ENCODE measurements around the gene F12. TPM values are rescaled to one million over a fixed set of nuclear protein-coding genes. Genes with fewer than 3 reads are reported as not detected.

The F12 gene
- total RNA-seq, 1 experiment from 2014 or later = 30.0 TPM

DNA sequence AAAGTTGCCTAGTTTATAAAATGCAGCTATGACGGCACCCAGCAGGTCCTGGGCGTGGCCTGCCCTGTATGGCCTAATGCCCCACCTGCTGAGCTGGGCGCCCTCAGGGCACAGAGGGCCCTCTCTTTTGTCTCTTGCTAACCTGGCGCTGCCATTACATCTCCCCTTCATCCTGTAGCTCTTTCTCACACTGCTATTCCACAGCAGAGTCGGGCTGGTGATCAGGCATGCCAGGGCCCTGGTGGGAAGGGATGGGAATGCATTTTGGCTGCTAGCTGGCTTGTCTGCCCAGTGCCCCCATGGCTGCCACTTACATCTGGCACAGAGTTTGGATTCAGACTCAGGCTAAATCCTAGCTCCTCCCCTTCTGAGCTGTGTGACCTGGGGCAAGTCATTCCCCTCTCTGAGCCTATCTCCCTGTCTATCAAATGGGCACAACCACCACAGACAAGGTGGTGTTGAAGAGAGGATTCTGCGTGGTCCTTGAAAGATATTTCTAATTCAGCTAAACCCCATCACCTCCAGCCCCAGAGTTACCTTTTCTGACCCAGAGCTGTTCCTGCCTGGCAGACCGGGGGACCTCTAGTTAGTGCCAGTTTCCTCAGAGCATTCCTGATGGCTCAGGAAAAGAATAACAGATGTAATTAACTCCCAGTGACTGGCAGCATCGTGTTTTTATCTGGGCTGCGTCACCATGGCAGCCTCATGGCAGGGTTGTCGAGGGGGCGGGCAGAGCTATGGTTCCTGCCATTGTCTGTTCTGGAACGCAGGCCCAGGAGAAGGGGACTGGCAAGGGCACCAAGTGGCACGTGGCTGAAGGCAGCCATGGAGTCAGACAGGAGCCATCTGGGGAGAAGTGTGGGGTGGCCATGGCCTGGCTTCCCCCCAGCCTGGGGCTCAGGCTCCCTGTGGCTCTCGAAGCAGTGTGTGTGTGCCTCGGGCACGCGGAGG, 43.6 kb upstream of the F12 start:
- no peaks in the 10 kb centered on the region for H3K9me3 ChIP-seq (ENCODE audit: control insufficient read depth in 1 of 2, insufficient read depth in 1 of 2, low read depth in 1 of 2, low read length in 2 of 2)
- H3K27ac ChIP-seq (ENCODE audit: low read depth, low read length) = peak overlapping the region; percentile 2; the same call in 1 of the 2 replicates
- no peak for DNase-seq (ENCODE audit: low read depth, low spot score)
- H3K27me3 ChIP-seq (ENCODE audit: insufficient read depth, low read length) = no peaks in the 10 kb centered on the region
- H2AFZ ChIP-seq (ENCODE audit: low read depth, low read length, poor library complexity, severe bottlenecking) = no peak overlapping the region
- H3K9ac ChIP-seq (ENCODE audit: low read length) = peak overlapping the region; percentile 92; the same call in 1 of the 2 replicates
- ChIA-PET CTCF (interaction anchor here (1.9 to 6.8 kb wide), 4 partner anchors 27 to 143 kb away, joined by 5 to 85 read pairs (median 18); partner anchors contain the start of genes GRK6 and PFN3), POLR2A (interaction anchor here (0.6 to 1.0 kb wide), 4 partner anchors 26 to 54 kb away, joined by 3 to 5 read pairs (median 4); partner anchors contain the start of gene GRK6), RAD21 (ENCODE audit: low non-redundant PET in 1 of 2, low total read pairs in 2 of 2, uncharacterized antibody in 2 of 2, unreplicated experiment in 2 of 2) (interaction anchor here in 1 of 2 experiments (1.5 kb wide), 1 partner anchor 62 kb away, joined by 6 read pairs; no protein-coding TSS in a partner anchor)
- H3K36me3 ChIP-seq (ENCODE audit: control insufficient read depth in 1 of 2, insufficient read depth in 2 of 2, low read length in 2 of 2) = peaks cover 0 to 1% of the 10 kb centered on the region in 2 experiments; a peak in 1 of 4 replicates
- no peaks in the 10 kb centered on the region for H4K20me1 ChIP-seq (ENCODE audit: insufficient read depth)
- peaks cover 35% of the 10 kb centered on the region for H3K79me2 ChIP-seq (ENCODE audit: insufficient read depth, low read length)
- peaks cover 27 to 75% of the 10 kb centered on the region in 2 experiments for H3K4me1 ChIP-seq (ENCODE audit: control insufficient read depth in 1 of 2, insufficient read depth in 2 of 2, low read length in 2 of 2)
- H3K4me3 ChIP-seq (replicated peaks in 1 of 2; ENCODE audit: low read depth in 1 of 2, low read length in 2 of 2) = no peak overlapping the region
- no peak for ATAC-seq
- intact Hi-C loops (cut with micrococcal nuclease) = no loop called here
- H3K4me2 ChIP-seq (ENCODE audit: low read length) = peak overlapping the region; percentile 96
- BruUV-seq (replicated peaks) = no TSS peak
- TF ChIP-seq EZH2 (IDR thresholded peaks at IDR 0.05) = no peak
- TF ChIP-seq, protein P1, sequence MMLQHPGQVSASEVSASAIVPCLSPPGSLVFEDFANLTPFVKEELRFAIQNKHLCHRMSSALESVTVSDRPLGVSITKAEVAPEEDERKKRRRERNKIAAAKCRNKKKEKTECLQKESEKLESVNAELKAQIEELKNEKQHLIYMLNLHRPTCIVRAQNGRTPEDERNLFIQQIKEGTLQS (IDR thresholded peaks at IDR 0.05) = no peak
- TF ChIP-seq CTCF (IDR thresholded peaks at IDR 0.05 in 2 of 3, conservative IDR thresholded peaks at IDR 0.05 in 1 of 3; ENCODE audit: borderline replicate concordance in 1 of 3, insufficient read depth in 1 of 3, low read depth in 2 of 3, low read length in 2 of 3) = peak in 1 of 3 experiments; percentile 23; a peak in 1 of 6 replicates
- TF ChIP-seq CEBPB (IDR thresholded peaks at IDR 0.05; ENCODE audit: low read depth) = no peak
- no peaks in the 10 kb centered on the region for H3K9me2 ChIP-seq (ENCODE audit: insufficient read depth)
